RWPE2 (cell line): ENCODE measurements around the gene HMGXB3.

Experiments used
- ATAC-seq: fragments of 200-7000 bp; cut with Tn5 transposase; 3 replicates; pipeline ENCODE4 v1.9.1; 2021; ENCODE audit warnings: low read depth
- DNase-seq: peaks from one replicate; pipeline ENCODE4 v3.0.0-alpha.2; 2020; ENCODE audit warnings: low spot score
- H3K27ac ChIP-seq: fragments of 450-650 bp; 2 replicates; pipeline ENCODE4 v1.5.1; 2017; ENCODE audit warnings: mild to moderate bottlenecking; ENCODE audit not compliant: poor library complexity, severe bottlenecking
- H3K27me3 ChIP-seq: fragments of 250-450 bp; sonication (Bioruptor Pico); 2 replicates; pipeline ENCODE4 v1.5.1; 2021; ENCODE audit warnings: mild to moderate bottlenecking, moderate library complexity; ENCODE audit not compliant: insufficient read depth, poor library complexity, severe bottlenecking
- H3K36me3 ChIP-seq: fragments of 250-450 bp; sonication (Bioruptor Pico); 2 replicates; pipeline ENCODE4 v1.5.1; 2020; ENCODE audit warnings: low read depth, mild to moderate bottlenecking, moderate library complexity
- H3K4me1 ChIP-seq: fragments of 250-450 bp; sonication (Bioruptor Pico); 2 replicates; pipeline ENCODE4 v1.5.1; 2021; ENCODE audit warnings: mild to moderate bottlenecking, moderate library complexity; ENCODE audit not compliant: insufficient read depth, poor library complexity, severe bottlenecking
- H3K4me3 ChIP-seq: fragments of 250-450 bp; sonication (Bioruptor Pico); 2 replicates; pipeline ENCODE4 v1.5.1; 2021; ENCODE audit warnings: mild to moderate bottlenecking, moderate library complexity; ENCODE audit not compliant: severe bottlenecking
- H3K9me3 ChIP-seq: fragments of 250-450 bp; sonication (Bioruptor Pico); 2 replicates; pipeline ENCODE4 v1.5.1; 2021; ENCODE audit warnings: mild to moderate bottlenecking, moderate library complexity; ENCODE audit not compliant: severe bottlenecking
- TF ChIP-seq, protein P1 (sequence below): fragments of 450-650 bp; IDR thresholded peaks from one replicate; pipeline ENCODE4 v1.5.1; 2017; ENCODE audit warnings: mild to moderate bottlenecking, moderate library complexity; ENCODE audit not compliant: poor library complexity, severe bottlenecking

The HMGXB3 gene

DNA sequence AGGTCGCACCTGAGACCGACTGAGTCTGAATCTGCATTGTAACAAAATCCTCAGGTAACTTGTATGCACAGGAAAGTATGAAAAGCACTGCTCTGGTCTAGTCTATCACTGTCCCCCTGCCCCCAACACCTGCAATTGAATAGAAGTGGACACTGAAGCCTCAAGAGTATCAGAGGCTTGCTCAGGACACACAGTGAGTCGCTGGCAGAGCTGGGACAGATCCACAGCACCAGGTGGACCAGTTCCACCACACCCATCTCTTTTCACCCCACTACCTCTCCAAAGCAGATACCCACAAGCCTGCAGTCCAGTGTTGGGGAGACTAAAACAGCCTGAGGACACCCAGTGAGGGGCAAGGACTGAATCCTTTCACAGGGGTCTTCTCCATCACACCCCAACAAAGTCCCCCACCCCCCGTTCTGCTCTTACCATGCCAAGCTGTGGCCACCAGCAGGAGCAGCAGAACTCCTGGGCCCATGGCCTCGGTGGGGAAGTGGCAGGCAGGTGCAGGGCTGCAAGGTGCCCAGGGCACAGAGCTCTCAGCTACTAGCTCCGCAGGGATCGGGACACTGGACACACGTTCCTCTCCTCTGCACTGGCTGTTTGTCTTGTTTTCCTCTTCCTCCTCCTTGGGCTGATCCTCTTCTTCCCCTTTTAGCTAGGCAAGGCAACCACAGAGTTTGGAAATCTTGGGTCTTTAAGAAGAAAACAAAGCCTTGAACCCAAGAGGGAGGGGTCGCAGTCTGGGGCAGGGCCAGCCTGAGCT is 85.6 kb downstream of the HMGXB3 start, which contains the start of gene CSF1R:
CSF1R (minus strand) TSS at position 605 of the 766 bp plus-strand sequence; CDS start at position 478, 127 bp downstream.
- no peak within 1 kb of the TSS for H3K4me3 ChIP-seq
- peaks cover 33% of the 10 kb centered on the region for H3K27me3 ChIP-seq
- DNase-seq (no peak), ATAC-seq (no peak)
- H3K9me3 ChIP-seq, result no peaks in the 10 kb centered on the region
- TF ChIP-seq, protein P1, sequence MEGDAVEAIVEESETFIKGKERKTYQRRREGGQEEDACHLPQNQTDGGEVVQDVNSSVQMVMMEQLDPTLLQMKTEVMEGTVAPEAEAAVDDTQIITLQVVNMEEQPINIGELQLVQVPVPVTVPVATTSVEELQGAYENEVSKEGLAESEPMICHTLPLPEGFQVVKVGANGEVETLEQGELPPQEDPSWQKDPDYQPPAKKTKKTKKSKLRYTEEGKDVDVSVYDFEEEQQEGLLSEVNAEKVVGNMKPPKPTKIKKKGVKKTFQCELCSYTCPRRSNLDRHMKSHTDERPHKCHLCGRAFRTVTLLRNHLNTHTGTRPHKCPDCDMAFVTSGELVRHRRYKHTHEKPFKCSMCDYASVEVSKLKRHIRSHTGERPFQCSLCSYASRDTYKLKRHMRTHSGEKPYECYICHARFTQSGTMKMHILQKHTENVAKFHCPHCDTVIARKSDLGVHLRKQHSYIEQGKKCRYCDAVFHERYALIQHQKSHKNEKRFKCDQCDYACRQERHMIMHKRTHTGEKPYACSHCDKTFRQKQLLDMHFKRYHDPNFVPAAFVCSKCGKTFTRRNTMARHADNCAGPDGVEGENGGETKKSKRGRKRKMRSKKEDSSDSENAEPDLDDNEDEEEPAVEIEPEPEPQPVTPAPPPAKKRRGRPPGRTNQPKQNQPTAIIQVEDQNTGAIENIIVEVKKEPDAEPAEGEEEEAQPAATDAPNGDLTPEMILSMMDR, result no peak
- H3K27ac ChIP-seq, result no peak within 1 kb of the TSS
- no peaks in the 10 kb centered on the region for H3K4me1 ChIP-seq
- H3K36me3 ChIP-seq, result no peaks in the 10 kb centered on the region

- DNase-seq, result no peak
- Histone ChIP-seq H3K4me3 (no peak overlapping the region), H3K27ac (no peak overlapping the region), H3K36me3 (no peaks in the 10 kb centered on the region), H3K4me1 (no peaks in the 10 kb centered on the region), H3K9me3 (no peaks in the 10 kb centered on the region), H3K27me3 (peaks cover 32% of the 10 kb centered on the region)
- TF ChIP-seq, protein P1, result no peak
- no peak for ATAC-seq
Measured at GRCh38 chr5:150092159-150092787, 91.7 kb downstream of the HMGXB3 start.

GRCh38 chr5:150097152-150097551 is 96.6 kb downstream of the HMGXB3 start:
- Histone ChIP-seq H3K27ac (no peak overlapping the region), H3K36me3 (no peaks in the 10 kb centered on the region), H3K4me1 (no peaks in the 10 kb centered on the region), H3K9me3 (no peaks in the 10 kb centered on the region), H3K4me3 (no peak overlapping the region), H3K27me3 (peaks cover 16% of the 10 kb centered on the region)
- TF ChIP-seq, protein P1, result no peak
- DNase-seq (no peak), ATAC-seq (no peak)

- no peak for DNase-seq
- ATAC-seq, result no peak
- Histone ChIP-seq H3K27ac (no peak overlapping the region), H3K9me3 (no peaks in the 10 kb centered on the region), H3K36me3 (no peaks in the 10 kb centered on the region), H3K4me1 (no peaks in the 10 kb centered on the region), H3K27me3 (peaks cover 14% of the 10 kb centered on the region), H3K4me3 (no peak overlapping the region)
- TF ChIP-seq, protein P1, result no peak
Measured at GRCh38 chr5:150101023-150101422, 100.5 kb downstream of the HMGXB3 start.
